Gastrocnemius medialis (tissue), 4 donors: ENCODE data around the gene GPR63.

Experiments
- POLR2A ChIP-seq, 2 donors: fragments of 450-650 bp; IDR thresholded peaks; one replicate each; pipeline ENCODE4 v1.6.1; 2017; ENCODE audit warnings: antibody characterized with exemption in 2 of 2, mild to moderate bottlenecking in 2 of 2, moderate library complexity in 2 of 2
- TF ChIP-seq, protein P1 (sequence below), 5 experiments: fragments of 450-650 bp in 3 of 5; fragments of 200-600 bp in 2 of 5; sonication (generic) in 2 of 5; IDR thresholded peaks in 4 of 5; conservative IDR thresholded peaks in 1 of 5; 1 replicate in 4 of 5; 2 replicates in 1 of 5; pipeline ENCODE4 v1.5.1; 2016 to 2019; ENCODE audit warnings: antibody characterized with exemption in 5 of 5, mild to moderate bottlenecking in 3 of 5, moderate library complexity in 3 of 5

- TF ChIP-seq, protein P1, sequence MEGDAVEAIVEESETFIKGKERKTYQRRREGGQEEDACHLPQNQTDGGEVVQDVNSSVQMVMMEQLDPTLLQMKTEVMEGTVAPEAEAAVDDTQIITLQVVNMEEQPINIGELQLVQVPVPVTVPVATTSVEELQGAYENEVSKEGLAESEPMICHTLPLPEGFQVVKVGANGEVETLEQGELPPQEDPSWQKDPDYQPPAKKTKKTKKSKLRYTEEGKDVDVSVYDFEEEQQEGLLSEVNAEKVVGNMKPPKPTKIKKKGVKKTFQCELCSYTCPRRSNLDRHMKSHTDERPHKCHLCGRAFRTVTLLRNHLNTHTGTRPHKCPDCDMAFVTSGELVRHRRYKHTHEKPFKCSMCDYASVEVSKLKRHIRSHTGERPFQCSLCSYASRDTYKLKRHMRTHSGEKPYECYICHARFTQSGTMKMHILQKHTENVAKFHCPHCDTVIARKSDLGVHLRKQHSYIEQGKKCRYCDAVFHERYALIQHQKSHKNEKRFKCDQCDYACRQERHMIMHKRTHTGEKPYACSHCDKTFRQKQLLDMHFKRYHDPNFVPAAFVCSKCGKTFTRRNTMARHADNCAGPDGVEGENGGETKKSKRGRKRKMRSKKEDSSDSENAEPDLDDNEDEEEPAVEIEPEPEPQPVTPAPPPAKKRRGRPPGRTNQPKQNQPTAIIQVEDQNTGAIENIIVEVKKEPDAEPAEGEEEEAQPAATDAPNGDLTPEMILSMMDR (IDR thresholded peaks at IDR 0.05 in 4 of 5, conservative IDR thresholded peaks at IDR 0.05 in 1 of 5), result no peak
- TF ChIP-seq POLR2A (IDR thresholded peaks at IDR 0.05), result no peak
Measured at GRCh38 chr6:96784650-96785049, 52.6 kb downstream of the GPR63 start.
